H1 (cell line): ENCODE results near the gene ARHGAP27. TPM values are rescaled to one million over a fixed set of nuclear protein-coding genes. Genes with fewer than 3 reads are reported as not detected.

Experiments
- KDM5A ChIP-seq: fragments of 200-600 bp; IDR thresholded peaks from 2 replicates; pipeline ENCODE4 v1.7.1; 2012; ENCODE audit warnings: mild to moderate bottlenecking, low read length, inconsistent platforms, mixed read lengths
- POU5F1 ChIP-seq: IDR thresholded peaks from 2 replicates; pipeline ENCODE4 v1.6.1; 2011; ENCODE audit warnings: low read depth, mild to moderate bottlenecking, low read length, moderate library complexity
- RNF2 ChIP-seq: fragments of 200-900, 300-1000 bp; sonication (generic); IDR thresholded peaks from 2 replicates; pipeline ENCODE4 v1.7.1; 2016; ENCODE audit warnings: borderline replicate concordance, low read depth, mild to moderate bottlenecking, antibody characterized with exemption, low read length; ENCODE audit not compliant: poor library complexity, severe bottlenecking; ENCODE audit errors: missing control alignments
- USF2 ChIP-seq: IDR thresholded peaks from 2 replicates; pipeline ENCODE4 v1.6.1; 2011; ENCODE audit warnings: low read length, improper control_type of control experiment
- polyA plus RNA-seq, 7 experiments: library from polyadenylated mRNA; depleted of rRNA in 3 of 7; stranded (reverse) in 5 of 7; unstranded in 2 of 7; fragments of >200 nt in 5 of 7; fragments of 200-250 nt in 2 of 7; gene quantifications; 1 replicate in 5 of 7; 2 replicates in 1 of 7; 4 replicates in 1 of 7; pipeline versions ENCODE4 v1.2.1 to v1.2.3, GENCODE V29; 2011 to 2013; ENCODE audit warnings: missing spikeins in 2 of 7, mixed read lengths in 2 of 7
- total RNA-seq: library from RNA; stranded (reverse); fragmentation: NEBNext Ultra II Directional; extraction: Animal tissue kit (Norgen Biotek cat#: 25700); gene quantifications from 2 replicates; pipeline ENCODE4 v1.2.1, GENCODE V29; 2021

The ARHGAP27 gene
- total and polyA plus RNA-seq, 2 of the 8 experiments (the other 6 are each of a cell fraction or from before 2014, with no cell fraction given) = 11.6 to 13.1 TPM

DNA sequence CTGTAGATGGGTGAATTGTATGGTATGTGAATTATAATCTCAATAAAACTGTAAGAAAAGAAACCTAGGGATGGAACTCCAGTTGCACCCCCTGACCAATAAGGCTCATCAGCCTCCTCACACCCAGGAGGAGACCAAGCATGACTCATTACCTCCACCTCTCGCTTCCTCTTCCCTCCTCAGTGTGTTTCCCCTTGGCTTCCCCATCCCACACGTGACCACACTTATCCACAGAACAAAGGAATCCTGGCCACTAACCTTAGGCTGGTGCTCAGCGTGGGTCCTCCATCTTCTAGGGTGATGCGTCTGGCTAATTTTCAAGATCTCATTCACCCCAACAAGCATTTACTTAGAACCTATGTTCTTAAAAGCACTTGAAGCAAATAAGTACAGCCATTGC is 79.6 kb downstream of the ARHGAP27 start (continued):
- TF ChIP-seq RNF2 (no peak), POU5F1 (no peak), KDM5A (no peak), USF2 (no peak)
